Gastrocnemius medialis (tissue), 4 donors: ENCODE data around the gene OR52A5.

Experiments used
- CTCF ChIP-seq, 5 experiments: fragments of 450-650 bp in 3 of 5; fragments of 200-600 bp in 2 of 5; sonication (generic) in 2 of 5; IDR thresholded peaks in 4 of 5; conservative IDR thresholded peaks in 1 of 5; 1 replicate in 4 of 5; 2 replicates in 1 of 5; pipeline ENCODE4 v1.5.1; 2016 to 2019; ENCODE audit warnings: antibody characterized with exemption in 5 of 5, mild to moderate bottlenecking in 3 of 5, moderate library complexity in 3 of 5
- POLR2A ChIP-seq, 2 donors: fragments of 450-650 bp; IDR thresholded peaks; one replicate each; pipeline ENCODE4 v1.6.1; 2017; ENCODE audit warnings: antibody characterized with exemption in 2 of 2, mild to moderate bottlenecking in 2 of 2, moderate library complexity in 2 of 2

DNA sequence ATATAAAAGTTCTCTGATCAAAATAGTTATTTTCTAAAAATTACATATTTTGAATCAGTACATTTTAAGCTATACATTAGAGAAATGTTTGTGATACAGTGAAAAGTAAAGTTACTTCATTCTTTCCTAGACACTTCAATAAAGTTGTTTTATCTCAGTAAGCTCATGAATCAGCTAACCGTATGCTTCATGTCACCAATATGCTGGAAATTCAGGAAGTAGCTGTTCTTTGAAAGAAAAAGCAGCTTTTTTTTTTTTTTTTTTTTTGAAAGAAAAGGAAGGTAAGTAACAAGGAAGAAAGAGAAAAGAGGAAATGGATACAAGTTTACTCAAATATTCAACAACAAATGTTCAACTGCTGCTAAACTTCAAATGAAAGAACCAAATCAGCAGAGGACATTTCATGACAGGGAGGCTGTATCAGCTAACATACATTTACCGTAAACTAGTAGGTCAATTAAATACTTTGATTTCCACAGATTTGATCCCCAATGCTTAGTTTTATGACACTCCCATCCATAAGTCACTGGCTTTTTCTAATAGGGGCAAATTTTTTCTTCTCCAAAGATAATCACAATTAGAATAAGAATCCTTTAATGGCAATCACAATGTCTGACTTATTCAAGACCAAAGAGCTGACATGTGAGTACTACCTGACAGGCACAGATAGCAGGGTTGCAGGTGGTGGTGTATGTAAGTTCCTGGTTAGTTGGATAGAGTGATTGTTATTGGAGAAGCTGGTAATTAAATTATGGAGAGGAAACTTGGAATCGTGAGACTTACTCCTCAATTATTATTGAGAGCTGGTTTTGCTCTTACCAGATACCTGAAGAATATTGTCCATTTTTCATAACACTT lies 15.6 kb upstream of the OR52A5 start:
- TF ChIP-seq CTCF (IDR thresholded peaks at IDR 0.05 in 4 of 5, conservative IDR thresholded peaks at IDR 0.05 in 1 of 5) = no peak
- TF ChIP-seq POLR2A (IDR thresholded peaks at IDR 0.05) = no peak
